Stimulated activated CD4-positive, alpha-beta T cell treated with anti-CD3 and anti-CD28 coated beads, TNF-alpha, amount 100 ng/mL, for 1 hour (primary cell): ENCODE data around the gene GMPR.
A peak's percentile ranks its signal among the peaks of the same experiment; 100 is the strongest.

Source experiments
- DNase-seq, 3 donors: peaks; one replicate each; pipeline ENCODE4 v3.0.0-alpha.2; 2020; ENCODE audit warnings: low read depth in 3 of 3, low spot score in 1 of 3

GMPR gene

GRCh38 chr6:16238057-16238962, at the start of gene GMPR:
TSS of gene GMPR (plus strand) at chr6:16238587. CDS start at chr6:16238694, 107 bp downstream.
- DNase-seq: peak; percentile 3 to 54 (median 27)

DNA sequence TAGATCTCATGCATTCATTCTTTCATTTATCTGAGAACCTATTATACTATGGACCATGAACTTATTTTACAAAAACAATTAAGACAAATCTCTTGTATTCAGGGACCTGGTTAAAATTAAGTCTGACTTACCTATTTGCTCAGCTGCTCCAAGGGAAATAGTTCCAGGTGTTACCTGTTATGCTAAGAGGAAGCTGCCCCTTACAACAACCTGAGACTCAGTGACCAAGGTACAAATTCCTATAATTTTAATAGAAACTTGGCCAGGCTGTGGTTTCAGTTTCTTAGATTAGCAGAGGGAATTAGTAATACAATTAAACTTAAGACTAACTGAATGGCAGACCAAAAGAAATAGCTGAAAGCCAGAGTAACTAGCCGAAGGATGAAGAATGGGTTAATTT, 48.2 kb upstream of the GMPR start:
- no peak for DNase-seq

DNA sequence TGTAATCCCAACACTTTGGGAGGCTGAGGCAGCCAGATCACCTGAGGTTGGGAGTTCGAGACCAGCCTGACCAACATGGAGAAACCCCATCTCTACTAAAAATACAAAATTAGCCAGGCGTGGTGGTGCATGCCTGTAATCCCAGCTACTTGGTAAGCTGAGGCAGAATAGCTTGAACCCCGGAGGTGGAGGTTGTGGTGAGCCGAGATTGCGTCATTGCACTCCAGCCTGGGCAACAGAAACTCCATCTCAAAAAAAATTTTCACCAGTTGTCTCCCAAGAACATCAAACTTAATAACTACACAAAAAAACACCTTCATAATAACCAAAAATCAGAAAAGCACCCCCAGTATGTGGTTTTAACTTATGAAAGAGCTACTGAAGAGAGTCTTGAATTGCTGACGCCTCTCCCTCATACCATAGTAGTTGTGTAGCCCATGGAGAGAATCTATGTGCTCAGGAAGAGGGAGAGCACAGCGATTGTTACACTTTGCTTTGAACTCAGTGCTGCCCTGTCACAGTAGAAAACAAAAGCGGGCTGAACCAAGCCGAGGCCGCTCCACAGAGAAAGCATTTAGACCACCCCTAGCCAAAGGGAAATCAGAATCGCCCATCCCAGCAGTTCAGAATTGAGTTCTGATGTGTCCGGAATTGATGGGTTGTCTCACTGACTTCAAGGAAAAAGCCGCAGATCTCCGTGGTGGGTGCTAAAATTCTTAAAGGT, 42.0 kb upstream of the GMPR start:
- no peak for DNase-seq

GRCh38 chr6:16196984-16197546, 41.3 kb upstream of the GMPR start:
- DNase-seq: no peak

DNA sequence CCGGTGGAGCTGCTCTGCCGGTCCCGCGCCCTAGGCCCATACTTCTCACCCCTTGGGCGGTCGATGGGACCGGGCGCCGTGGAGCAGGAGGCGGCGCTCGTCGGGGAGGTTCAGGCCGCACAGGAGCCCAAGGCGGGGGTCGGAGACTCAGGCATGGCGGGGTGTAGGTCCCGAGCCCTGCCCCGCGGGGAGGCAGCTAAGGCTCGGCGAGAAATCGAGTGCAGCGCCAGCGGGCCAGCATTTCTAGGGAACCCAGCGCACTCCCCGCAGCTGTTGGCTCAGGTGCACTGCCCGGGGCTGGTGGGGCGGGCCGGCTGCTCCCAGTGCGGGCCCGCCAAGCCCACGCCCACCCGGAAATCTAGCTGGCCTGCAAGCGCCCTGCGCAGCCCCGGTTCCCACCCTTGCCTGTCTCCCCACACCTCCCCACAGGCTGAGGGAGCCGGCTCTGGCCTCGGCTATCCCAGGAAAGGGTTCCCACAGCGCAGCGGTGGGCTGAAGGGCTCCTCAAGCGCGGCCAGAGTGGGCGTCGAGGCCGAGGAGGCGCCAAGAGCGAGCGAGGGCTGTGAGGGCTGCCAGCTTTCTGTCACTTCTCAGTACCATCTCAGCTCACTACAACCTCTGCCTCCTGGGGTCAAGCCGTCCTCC, 40.2 kb upstream of the GMPR start:
- DNase-seq: no peak

GRCh38 chr6:16199804-16200203, 38.6 kb upstream of the GMPR start:
- no peak for DNase-seq

- no peak for DNase-seq
These were observed 38.0 kb upstream of the GMPR start for GRCh38 chr6:16200321-16200883.

GRCh38 chr6:16201706-16202105, 36.7 kb upstream of the GMPR start:
- no peak for DNase-seq

GRCh38 chr6:16204653-16205376, 33.6 kb upstream of the GMPR start:
- no peak for DNase-seq

GRCh38 chr6:16205377-16206144, 32.8 kb upstream of the GMPR start:
- no peak for DNase-seq

DNA sequence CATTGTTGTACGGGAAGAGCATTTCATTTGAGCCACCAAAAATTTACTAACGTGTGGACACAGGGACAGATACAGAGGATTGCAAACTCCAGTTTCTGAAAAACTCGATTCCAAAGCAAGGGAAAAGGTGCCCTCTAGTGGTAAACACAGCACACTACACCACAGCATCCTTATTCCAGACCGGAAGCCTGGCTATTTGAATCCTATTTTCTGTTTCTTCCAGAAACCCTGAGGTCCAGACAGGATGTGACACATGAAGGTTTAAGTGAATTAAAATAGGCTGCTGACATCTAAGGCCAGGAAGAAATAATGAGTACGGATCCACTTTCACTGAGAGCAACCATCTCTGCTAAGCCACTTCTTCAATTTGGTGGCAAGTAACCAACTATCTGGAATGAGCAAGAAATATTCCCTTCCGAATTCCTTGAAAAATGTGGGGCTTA, 31.8 kb upstream of the GMPR start:
- DNase-seq: no peak

DNA sequence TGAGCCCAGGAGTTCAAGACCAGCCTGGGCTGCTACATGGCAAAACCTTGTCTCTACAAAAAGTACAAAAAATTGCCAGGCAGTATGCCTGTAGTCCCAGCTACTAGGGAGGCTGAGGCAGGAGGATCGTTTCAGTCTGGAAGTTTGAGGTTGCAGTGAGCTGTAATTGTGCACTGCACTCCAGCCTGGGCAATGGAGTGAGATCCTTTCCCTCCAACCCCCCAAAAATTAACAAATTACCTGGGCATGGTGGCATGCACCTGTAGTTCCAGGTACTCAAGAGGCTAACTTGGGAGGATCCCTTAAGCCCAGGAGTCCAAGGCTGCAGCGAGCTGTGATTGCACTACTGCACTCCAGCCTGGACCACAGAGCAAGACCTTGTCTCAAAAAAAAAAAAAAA, 29.4 kb upstream of the GMPR start:
- DNase-seq: no peak

GRCh38 chr6:16209539-16209938, 28.8 kb upstream of the GMPR start:
- no peak for DNase-seq

DNA sequence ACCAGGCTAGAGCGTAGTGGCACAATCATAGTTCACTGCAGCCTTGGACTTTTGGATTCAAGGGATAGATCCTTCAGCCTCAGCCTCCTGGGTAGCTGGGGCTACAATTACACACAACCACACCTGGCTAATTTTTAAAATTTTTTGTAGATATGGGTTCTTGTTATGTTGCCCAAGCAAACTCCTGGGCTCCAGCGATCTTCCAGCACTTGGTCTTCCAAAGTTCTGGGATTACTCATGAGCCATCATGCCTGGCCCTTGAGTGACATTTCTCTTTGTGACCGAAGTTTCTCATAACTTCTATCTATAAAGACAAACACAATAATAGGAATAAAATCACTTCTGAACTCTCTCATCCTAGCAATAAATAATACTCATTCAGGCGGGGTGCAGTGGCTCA, 26.1 kb upstream of the GMPR start:
- no peak for DNase-seq

DNA sequence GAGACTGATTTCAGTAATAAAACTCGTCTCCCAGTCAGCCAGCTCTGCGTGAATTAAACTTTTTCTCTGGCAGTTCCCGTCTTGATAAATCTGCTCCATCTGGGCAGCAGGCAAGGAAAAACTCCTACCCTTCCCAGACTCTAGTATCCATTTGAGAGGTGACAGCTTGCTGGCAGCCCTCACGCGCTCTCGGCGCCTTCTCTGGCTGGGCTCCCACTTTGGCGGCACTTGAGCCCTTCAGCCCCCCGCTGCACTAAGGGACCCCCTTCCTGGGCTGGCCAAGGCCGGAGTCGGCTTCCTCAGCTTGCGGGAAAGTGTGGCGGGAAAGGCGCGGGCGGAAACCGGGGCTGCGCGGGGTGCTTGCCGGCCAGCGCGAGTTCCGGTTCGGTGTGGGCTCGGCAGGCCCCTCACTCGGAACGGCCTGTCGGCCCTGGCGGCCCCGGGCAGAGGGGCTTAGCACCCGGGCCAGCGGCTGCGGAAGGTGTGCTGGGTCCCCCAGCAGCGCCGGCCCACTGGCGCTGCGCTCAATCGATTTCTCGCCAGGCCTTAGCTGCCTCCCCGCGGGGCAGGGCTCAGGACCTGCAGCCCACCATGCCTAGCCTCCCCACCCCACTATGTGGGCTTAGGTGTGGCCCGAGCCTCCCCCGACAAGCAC, 21.8 kb upstream of the GMPR start:
- no peak for DNase-seq

DNA sequence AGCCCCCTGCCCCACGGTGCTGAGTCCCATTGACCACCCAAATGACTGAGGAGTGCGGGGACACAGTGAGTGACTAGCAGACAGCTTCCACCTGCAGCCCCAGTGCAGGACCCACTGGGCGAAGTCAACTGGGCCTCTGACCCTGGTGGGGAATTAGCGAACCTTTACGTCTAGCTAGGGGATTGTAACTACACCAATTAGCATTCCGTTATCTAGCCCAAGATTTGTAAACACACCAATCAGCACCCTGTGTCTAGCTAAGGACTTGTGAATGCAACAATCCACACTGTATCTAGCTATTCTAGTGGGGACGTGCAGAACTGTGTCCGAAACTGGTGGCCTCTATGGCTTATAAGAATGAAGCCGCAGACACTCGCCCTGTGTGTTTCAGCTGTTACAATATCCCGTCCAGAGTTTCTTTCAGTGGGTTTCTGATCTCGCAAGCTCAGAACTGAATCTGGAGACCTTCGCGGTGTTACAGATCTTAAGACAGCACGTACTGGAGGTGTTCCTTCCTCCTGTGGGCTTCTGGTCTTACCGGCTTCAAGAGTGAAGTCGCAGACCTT, 21.1 kb upstream of the GMPR start:
- DNase-seq: no peak

GRCh38 chr6:16222826-16223225, 15.6 kb upstream of the GMPR start:
- DNase-seq: no peak

DNA sequence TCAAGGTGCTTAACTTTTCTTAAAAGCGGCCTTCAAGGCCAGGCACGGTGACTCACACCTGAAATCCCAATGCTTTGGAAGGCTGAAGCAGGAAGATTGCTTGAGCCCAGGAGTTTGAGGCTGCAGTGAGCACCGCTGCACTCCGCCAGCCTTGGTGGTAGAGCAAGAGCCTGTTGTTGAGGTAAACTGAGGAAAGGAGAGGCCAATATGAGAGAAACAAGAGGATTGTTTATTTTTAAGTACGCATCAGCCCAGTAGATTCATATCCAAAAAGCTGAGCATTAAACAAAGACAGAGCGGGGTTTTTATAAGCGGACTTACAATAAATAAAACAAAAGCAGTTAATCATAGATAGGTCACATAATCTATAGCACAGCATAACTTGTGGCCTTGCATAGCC, 15.0 kb upstream of the GMPR start:
- DNase-seq: no peak

DNA sequence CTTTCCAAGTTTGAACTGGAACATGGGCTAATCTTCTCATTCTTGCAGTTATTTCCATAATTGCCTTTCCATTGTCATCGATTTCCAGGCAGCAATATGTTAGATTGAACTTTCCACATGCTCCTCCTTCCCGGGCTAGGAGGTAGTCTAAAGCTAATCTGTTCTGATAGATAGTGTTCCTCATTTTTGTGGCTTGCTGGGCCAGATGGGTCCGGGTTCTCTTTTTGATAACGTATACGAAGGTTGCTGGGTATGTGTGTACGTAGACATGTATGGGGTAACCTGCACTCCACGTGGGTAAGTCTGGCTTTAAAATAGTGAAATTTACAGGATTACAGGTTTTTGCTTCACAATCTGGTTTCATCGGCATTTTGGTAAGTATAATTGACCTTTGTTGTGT, 14.0 kb upstream of the GMPR start:
- no peak for DNase-seq
